HepG2 (cell line): Measurements from ENCODE around the gene TREML4. TPM values are rescaled to one million over a fixed set of nuclear protein-coding genes. Genes with fewer than 3 reads are reported as not detected.

Source experiments
- ATAC-seq: fragments of 200-7000 bp; cut with Tn5 transposase; 3 replicates; pipeline ENCODE4 v1.9.1; 2020; ENCODE audit warnings: mild to moderate bottlenecking, moderate library complexity
- BruUV-seq: library from RNA; stranded (reverse); fragments of 400-500 nt; replicated peaks from 2 replicates; lab custom pipeline; 2021; lab: Mats Ljungman, UMichigan
- CTCF ChIA-PET: fragments of 300-600 bp; formaldehyde crosslinking; extraction: SDS; loops from one replicate; lab custom pipeline; 2021; ENCODE audit warnings: low total read pairs, inconsistent platforms, low intra/inter-chr PET ratio; lab: Yijun Ruan, JAX
- POLR2A ChIA-PET: fragments of 350-600 bp; sonication (Branson Sonifier 250); formaldehyde crosslinking; loops from one replicate; lab custom pipeline; 2020; ENCODE audit warnings: antibody characterized with exemption, inconsistent platforms; lab: Yijun Ruan, JAX
- DNase-seq: peaks from one replicate; pipeline ENCODE4 v3.0.0-alpha.2; 2015; ENCODE audit warnings: low spot score
- FAIRE-seq: peaks from 3 replicates; lab custom pipeline; 2011; peaks lifted over from hg19 to GRCh38; lab: Jason Lieb, UNC
- H2AFZ ChIP-seq: one replicate; pipeline ENCODE4 v1.6.1; 2011; ENCODE audit warnings: low read length, inconsistent platforms
- H3K27ac ChIP-seq: fragments of 300-600 bp; 3 replicates; pipeline ENCODE4 v1.8.0; 2011; ENCODE audit warnings: mixed run types, mild to moderate bottlenecking, mixed read lengths, low read length, inconsistent platforms; ENCODE audit not compliant: insufficient read depth; ENCODE audit errors: extremely low read length
- H3K27me3 ChIP-seq, 2 experiments: fragments of 200-600 bp in 1 of 2; 2 replicates in 1 of 2; 3 replicates in 1 of 2; pipeline versions ENCODE4 v1.6.0 to v1.8.0; 2011; ENCODE audit warnings: low read length in 2 of 2, mild to moderate bottlenecking in 2 of 2, moderate library complexity in 2 of 2, inconsistent platforms in 1 of 2; ENCODE audit not compliant: insufficient read depth in 2 of 2, control insufficient read depth in 1 of 2
- H3K36me3 ChIP-seq, 2 experiments: fragments of 200-600 bp in 1 of 2; replicated peaks in 1 of 2; 2 replicates in 1 of 2; 3 replicates in 1 of 2; pipeline versions ENCODE4 v1.5.1 to v1.8.0; 2011; ENCODE audit warnings: low read length in 2 of 2, inconsistent platforms in 1 of 2; ENCODE audit not compliant: insufficient read depth in 2 of 2, control insufficient read depth in 1 of 2
- H3K4me1 ChIP-seq: 2 replicates; pipeline ENCODE4 v1.5.1; 2012; ENCODE audit warnings: low read length, inconsistent platforms; ENCODE audit not compliant: insufficient read depth
- H3K4me2 ChIP-seq: 2 replicates; pipeline ENCODE4 v1.6.0; 2011; ENCODE audit warnings: low read depth, low read length, inconsistent platforms
- H3K4me3 ChIP-seq, 3 experiments: fragments of 200-600 bp in 1 of 3; sonication (generic), shearing (Covaris generic) in 1 of 3; replicated peaks in 1 of 3; 2 replicates each; pipeline ENCODE4 v1.5.1; 2011 to 2016; ENCODE audit warnings: low read length in 3 of 3, inconsistent platforms in 2 of 3, low read depth in 2 of 3, mild to moderate bottlenecking in 2 of 3, control low read depth in 1 of 3, mixed read lengths in 1 of 3; ENCODE audit not compliant: insufficient read depth in 1 of 3
- H3K79me2 ChIP-seq: one replicate; pipeline ENCODE4 v1.6.1; 2011; ENCODE audit warnings: low read length, inconsistent platforms; ENCODE audit not compliant: insufficient read depth
- H3K9ac ChIP-seq: 2 replicates; pipeline ENCODE4 v1.6.0; 2011; ENCODE audit warnings: mild to moderate bottlenecking, low read depth, low read length, inconsistent platforms; ENCODE audit not compliant: insufficient read depth
- H3K9me3 ChIP-seq: 2 replicates; pipeline ENCODE4 v1.5.1; 2012; ENCODE audit warnings: mild to moderate bottlenecking, low read length
- H4K20me1 ChIP-seq: 2 replicates; pipeline ENCODE4 v1.6.0; 2011; ENCODE audit warnings: inconsistent platforms, mild to moderate bottlenecking, low read length, moderate library complexity; ENCODE audit not compliant: insufficient read depth
- ATRX ChIP-seq: sonication (generic); formaldehyde crosslinking; IDR thresholded peaks from 2 replicates; pipeline ENCODE4 v1.4.0; 2020; ENCODE audit warnings: missing genetic modification reagents, borderline replicate concordance
- BHLHE40 ChIP-seq: IDR thresholded peaks from 2 replicates; pipeline ENCODE4 v1.6.1; 2011; ENCODE audit warnings: low read length, improper control_type of control experiment
- CEBPB ChIP-seq: IDR thresholded peaks from 2 replicates; pipeline ENCODE4 v1.6.1; 2011; ENCODE audit warnings: low read depth, low read length, improper control_type of control experiment, borderline replicate concordance
- FOSL2 ChIP-seq: sonication (generic); formaldehyde crosslinking; IDR thresholded peaks from 2 replicates; pipeline ENCODE4 v1.4.0; 2020; ENCODE audit warnings: missing genetic modification reagents
- RAD51 ChIP-seq: fragments of 450-650 bp; IDR thresholded peaks from 2 replicates; pipeline ENCODE4 v1.6.1; 2016; ENCODE audit warnings: borderline replicate concordance
- RFX5 ChIP-seq: IDR thresholded peaks from 2 replicates; pipeline ENCODE4 v1.6.1; 2011; ENCODE audit warnings: low read depth, low read length, improper control_type of control experiment
- SIX4 ChIP-seq: sonication (generic); formaldehyde crosslinking; IDR thresholded peaks from 2 replicates; pipeline ENCODE4 v1.4.0; 2020; ENCODE audit warnings: missing genetic modification reagents
- ZNF292 ChIP-seq: sonication (generic); formaldehyde crosslinking; IDR thresholded peaks from 2 replicates; pipeline ENCODE4 v1.8.1; 2022; ENCODE audit warnings: mild to moderate bottlenecking, low read depth, missing genetic modification reagents, borderline replicate concordance
- WGBS: methylation state at CpG from one replicate; pipeline ENCODE4 v1.1.6; 2017; ENCODE audit warnings: low lambda C conversion rate; 5-methylcytosine and 5-hydroxymethylcytosine counted together
- in situ Hi-C: cut with HindIII; loops from 2 replicates; pipeline ENCODE4 v1.10.0; 2017; ENCODE audit warnings: low pct_unique_long_range_greater_than_20kb; ENCODE audit not compliant: extremely low pct_ligation_motif_present
- intact Hi-C: fragments of 100-400 bp; cut with micrococcal nuclease; formaldehyde crosslinking; loops from one replicate; pipeline ENCODE4 v1.10.0; 2022; ENCODE audit not compliant: unreplicated experiment
- polyA plus RNA-seq, 8 experiments: library from polyadenylated mRNA; depleted of rRNA in 3 of 8; stranded (reverse) in 7 of 8; unstranded in 1 of 8; fragments of >200 nt; fragmentation: Illumina TruSeq in 4 of 8; extraction: Trizol in 4 of 8; gene quantifications; 2 replicates each; pipeline versions ENCODE4 v1.2.1 to v1.2.3, GENCODE V29; 2011 to 2016; ENCODE audit warnings: low read depth in 4 of 8, missing spikeins in 1 of 8, mixed read lengths in 1 of 8; ENCODE audit not compliant: insufficient read depth in 1 of 8
- total RNA-seq, 5 experiments: library from RNA; depleted of rRNA; stranded (reverse); fragments of >200 nt; fragmentation: Illumina TruSeq; extraction: Trizol; gene quantifications; 2 replicates each; pipeline ENCODE4 v1.2.3, GENCODE V29; 2016; ENCODE audit warnings: low read depth in 1 of 5
- TF ChIP-seq, protein P1 (sequence below), 2 experiments: sonication (generic) in 1 of 2; formaldehyde crosslinking in 1 of 2; IDR thresholded peaks; 2 replicates each; pipeline versions ENCODE4 v1.5.1 to v1.6.1; 2011 to 2020; ENCODE audit warnings: borderline replicate concordance in 1 of 2, low read depth in 1 of 2, low read length in 1 of 2, mild to moderate bottlenecking in 1 of 2, missing genetic modification reagents in 1 of 2, moderate library complexity in 1 of 2
- TF ChIP-seq, protein P2 (sequence below): fragments of 450-650 bp; IDR thresholded peaks from 2 replicates; pipeline ENCODE4 v1.6.1; 2016

The TREML4 gene
- total and polyA plus RNA-seq, 2 of the 13 experiments (the other 11 are each of a cell fraction or from before 2014, with no cell fraction given) = not detected

DNA sequence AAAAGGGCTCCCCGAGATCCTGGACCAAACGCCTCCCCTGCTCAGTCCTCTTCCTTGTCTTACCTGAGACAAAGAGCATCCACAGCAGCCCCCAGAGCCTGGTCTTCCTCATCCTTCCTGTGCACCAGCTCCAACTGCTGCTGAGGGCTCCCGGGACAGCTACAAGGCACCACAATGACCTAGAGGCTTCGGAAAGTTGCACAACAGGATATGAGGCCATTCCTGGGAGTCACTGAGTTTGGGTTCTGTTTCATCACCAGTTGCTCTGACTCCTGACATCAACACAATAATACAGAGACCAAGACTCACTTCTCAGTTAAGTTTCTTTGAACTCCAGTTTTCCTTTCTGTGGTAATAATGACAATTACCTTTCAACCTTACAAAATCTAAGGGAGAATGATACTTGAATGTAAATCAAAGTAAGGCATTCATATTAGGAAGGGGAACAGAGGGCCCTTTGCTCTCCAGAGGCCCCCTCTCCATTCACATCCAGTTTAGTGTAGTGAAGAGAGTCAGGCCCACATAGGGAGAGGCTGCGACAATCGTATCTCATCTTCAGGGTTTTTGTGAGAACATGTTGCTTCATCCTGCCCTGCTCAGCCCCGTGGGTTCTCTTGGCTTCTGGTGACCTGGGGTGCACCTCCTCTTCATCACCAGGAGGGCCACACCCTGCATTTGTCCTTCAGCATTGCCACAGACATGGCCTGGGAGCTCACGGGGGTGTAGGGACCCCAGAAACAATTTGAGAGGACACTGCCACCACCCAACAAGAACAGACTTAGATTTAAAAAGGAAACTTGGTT lies 58.6 kb downstream of the TREML4 start, which contains the start of gene TREM1:
TREM1 (minus strand) TSS at position 139 of the 803 bp plus-strand sequence; CDS start at position 112, 27 bp downstream.
- Histone ChIP-seq H3K27me3 (peaks cover 3 to 44% of the 10 kb centered on the region in 2 experiments; a peak in 3 of 5 replicates), H3K9me3 (no peaks in the 10 kb centered on the region), H3K36me3 (no peaks in the 10 kb centered on the region), H3K4me1 (peaks cover 5% of the 10 kb centered on the region), H3K79me2 (no peaks in the 10 kb centered on the region), H4K20me1 (no peaks in the 10 kb centered on the region), H3K4me2 (no peak within 1 kb of the TSS)
- CTCF ChIA-PET = no interaction called here
- intact Hi-C loops (no loop called here), in situ Hi-C loops (no loop called here)
- 9% methylated on average over 8 of the region's 8 CpGs for WGBS
- ATAC-seq = no peak
- no peak for FAIRE-seq
- 0 out of 2 replicates have a peak, but pooled peaks have one; percentile 26 for TF ChIP-seq FOSL2
- peak; percentile 86 for TF ChIP-seq CEBPB
- no peak for TF ChIP-seq ZNF292 (CRISPR knock-in tag)
- TF ChIP-seq, all 625 proteins: peak for 2
- BruUV-seq = no TSS peak
- peak; percentile 17 for DNase-seq
- Histone ChIP-seq H3K9ac (no peak within 1 kb of the TSS), H3K4me3 (no peak within 1 kb of the TSS), H3K27ac (no peak within 1 kb of the TSS), H2AFZ (no peak within 1 kb of the TSS)
- POLR2A ChIA-PET = no interaction called here

DNA sequence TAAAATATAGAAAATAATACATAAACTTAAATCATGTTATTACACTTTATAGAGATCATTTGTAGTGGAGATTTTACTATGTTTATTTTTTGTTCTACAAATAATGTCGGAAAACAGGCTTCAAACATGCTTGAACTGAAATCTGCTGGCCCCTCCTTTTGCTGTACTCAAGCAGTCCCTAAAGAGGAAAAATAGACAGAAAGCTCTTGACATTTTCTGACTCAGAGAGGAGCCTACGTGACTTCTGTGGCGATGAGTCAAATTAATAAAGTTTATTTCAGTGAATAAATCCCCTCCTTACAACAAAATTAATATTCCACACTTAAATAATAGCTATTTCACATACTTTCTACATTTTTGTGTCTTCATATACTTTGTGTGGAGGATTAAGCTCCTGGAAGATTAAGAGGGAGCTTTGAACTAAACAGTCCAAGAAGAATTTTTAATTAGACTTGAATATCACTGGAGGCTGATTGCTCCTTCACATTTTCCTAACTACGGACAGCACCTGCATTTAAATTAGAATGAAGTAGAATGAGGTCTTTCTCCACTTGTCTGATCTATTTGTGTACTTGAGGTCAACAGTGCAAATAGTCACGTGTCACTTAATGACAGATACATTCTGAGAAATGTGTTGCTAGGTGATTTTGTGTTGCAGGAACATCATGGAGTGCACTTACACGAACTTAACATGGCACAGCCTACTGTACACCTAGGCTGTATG lies 60.0 kb downstream of the TREML4 start:
- 4% methylated on average over 6 of the region's 6 CpGs for WGBS
- POLR2A ChIA-PET = no interaction called here
- no peak for TF ChIP-seq SIX4
- TF ChIP-seq, protein P1, sequence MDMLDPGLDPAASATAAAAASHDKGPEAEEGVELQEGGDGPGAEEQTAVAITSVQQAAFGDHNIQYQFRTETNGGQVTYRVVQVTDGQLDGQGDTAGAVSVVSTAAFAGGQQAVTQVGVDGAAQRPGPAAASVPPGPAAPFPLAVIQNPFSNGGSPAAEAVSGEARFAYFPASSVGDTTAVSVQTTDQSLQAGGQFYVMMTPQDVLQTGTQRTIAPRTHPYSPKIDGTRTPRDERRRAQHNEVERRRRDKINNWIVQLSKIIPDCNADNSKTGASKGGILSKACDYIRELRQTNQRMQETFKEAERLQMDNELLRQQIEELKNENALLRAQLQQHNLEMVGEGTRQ (IDR thresholded peaks at IDR 0.05; ENCODE audit: low read depth, low read length) = peak; percentile 55
- TF ChIP-seq, protein P1 (CRISPR knock-in tag; IDR thresholded peaks at IDR 0.05; ENCODE audit: borderline replicate concordance) = no peak
- TF ChIP-seq RFX5 = peak; percentile 90
- TF ChIP-seq, protein P2, sequence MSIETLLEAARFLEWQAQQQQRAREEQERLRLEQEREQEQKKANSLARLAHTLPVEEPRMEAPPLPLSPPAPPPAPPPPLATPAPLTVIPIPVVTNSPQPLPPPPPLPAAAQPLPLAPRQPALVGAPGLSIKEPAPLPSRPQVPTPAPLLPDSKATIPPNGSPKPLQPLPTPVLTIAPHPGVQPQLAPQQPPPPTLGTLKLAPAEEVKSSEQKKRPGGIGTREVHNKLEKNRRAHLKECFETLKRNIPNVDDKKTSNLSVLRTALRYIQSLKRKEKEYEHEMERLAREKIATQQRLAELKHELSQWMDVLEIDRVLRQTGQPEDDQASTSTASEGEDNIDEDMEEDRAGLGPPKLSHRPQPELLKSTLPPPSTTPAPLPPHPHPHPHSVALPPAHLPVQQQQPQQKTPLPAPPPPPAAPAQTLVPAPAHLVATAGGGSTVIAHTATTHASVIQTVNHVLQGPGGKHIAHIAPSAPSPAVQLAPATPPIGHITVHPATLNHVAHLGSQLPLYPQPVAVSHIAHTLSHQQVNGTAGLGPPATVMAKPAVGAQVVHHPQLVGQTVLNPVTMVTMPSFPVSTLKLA = 0 out of 2 replicates have a peak, but pooled peaks have one; percentile 11
- peak; percentile 53; the same call in 1 of the 2 replicates for TF ChIP-seq RAD51
- TF ChIP-seq BHLHE40 = peak; percentile 58; the same call in 1 of the 2 replicates
- no peak for TF ChIP-seq ATRX (CRISPR knock-in tag)

More for the DNA sequence above, 60.0 kb downstream of the TREML4 start:
- no peak overlapping the region for H3K4me3 ChIP-seq
- CTCF ChIA-PET = no interaction called here
- H3K4me2 ChIP-seq = no peak overlapping the region
- H3K79me2 ChIP-seq = no peaks in the 10 kb centered on the region
- BruUV-seq = no TSS peak
- intact Hi-C loops (no loop called here), in situ Hi-C loops (no loop called here)
- no peak overlapping the region for H2AFZ ChIP-seq
- DNase-seq (peak; percentile 47), FAIRE-seq (peak; percentile 53), ATAC-seq (no peak)
- no peaks in the 10 kb centered on the region for H3K36me3 ChIP-seq
- no peak overlapping the region for H3K27ac ChIP-seq
- no peaks in the 10 kb centered on the region for H4K20me1 ChIP-seq
- peaks cover 5% of the 10 kb centered on the region for H3K4me1 ChIP-seq
- H3K9ac ChIP-seq = no peak overlapping the region
- no peaks in the 10 kb centered on the region for H3K9me3 ChIP-seq
- H3K27me3 ChIP-seq = peaks cover 6 to 43% of the 10 kb centered on the region in 2 experiments; a peak in 4 of 5 replicates
